Frontal cortex (tissue), 4 donors: ENCODE measurements around the gene COL6A3. TPM values are rescaled to one million over a fixed set of nuclear protein-coding genes. Genes with fewer than 3 reads are reported as not detected.

Experiments used
- DNase-seq, 2 donors: peaks; one replicate each; pipeline ENCODE4 v3.0.0; 2012; ENCODE audit warnings: low spot score in 2 of 2
- FAIRE-seq: peaks from 2 replicates; lab custom pipeline; 2012; peaks lifted over from hg19 to GRCh38; lab: Jason Lieb, UNC
- total RNA-seq: library from RNA; depleted of rRNA; stranded (reverse); fragments of >200 nt; gene quantifications from one replicate; pipeline ENCODE4 v1.2.3, GENCODE V29; 2014
- donor health status: control.
- donor health status: control.
- donor health status: control.

The COL6A3 gene
- total RNA-seq, 1 donor from 2014 or later: 12.2 TPM

DNA sequence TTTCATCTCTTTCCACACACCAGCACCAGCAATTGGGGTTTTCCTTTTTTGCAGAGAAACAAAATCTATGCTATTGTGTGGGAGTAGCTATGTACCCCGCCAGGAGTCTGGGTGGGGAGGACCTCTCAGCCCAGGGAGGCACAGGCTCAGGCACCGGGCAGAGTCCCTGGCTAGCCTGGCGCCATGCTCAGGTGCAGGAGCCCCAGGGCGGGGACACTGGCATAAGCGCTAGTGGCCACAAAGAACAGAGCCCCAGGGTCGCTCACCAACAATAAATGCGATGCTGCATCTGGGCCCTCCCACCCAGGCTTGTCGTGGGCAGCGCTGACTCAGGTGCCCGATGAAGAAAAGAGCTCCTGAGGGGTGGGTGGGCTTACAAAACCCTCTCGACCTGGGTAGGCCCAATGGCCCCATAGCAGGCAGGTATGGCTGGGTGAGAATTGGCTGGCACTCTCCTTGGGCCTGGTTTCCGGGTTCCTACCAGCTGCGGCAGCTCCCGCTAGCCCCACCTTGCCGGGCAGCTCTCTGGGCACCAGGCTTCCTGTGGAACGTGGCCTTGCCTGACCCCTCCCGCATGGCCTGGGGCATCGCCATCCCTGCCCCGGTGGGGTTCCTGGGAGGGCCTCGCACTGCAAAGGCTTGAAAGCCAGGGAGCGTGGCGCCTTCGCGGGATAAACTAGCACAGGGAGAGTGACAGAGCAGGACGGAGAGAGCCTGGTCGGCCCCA lies 31.8 kb upstream of the COL6A3 start:
- no peak for DNase-seq
- no peak for FAIRE-seq

DNA sequence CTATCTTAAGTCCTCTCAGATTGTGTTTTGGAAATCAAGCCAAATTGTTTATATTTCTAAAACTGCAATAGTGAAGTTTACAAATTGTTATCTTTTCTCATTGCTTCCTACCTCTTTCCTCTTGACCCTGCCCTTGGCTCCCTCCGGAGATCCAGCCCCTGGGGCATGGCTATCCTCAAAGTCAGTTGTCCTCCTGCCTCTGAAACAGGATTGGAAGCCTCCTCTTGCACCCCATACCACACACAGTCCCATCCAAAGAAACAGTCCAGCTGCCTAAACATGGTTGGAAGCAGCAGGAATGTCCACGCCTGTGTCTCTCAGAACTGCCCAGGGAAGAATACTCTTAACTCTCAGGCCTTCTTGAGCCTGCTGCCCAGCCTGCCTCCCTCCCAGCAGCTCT lies 30.1 kb upstream of the COL6A3 start:
- FAIRE-seq: no peak
- DNase-seq: no peak

DNA sequence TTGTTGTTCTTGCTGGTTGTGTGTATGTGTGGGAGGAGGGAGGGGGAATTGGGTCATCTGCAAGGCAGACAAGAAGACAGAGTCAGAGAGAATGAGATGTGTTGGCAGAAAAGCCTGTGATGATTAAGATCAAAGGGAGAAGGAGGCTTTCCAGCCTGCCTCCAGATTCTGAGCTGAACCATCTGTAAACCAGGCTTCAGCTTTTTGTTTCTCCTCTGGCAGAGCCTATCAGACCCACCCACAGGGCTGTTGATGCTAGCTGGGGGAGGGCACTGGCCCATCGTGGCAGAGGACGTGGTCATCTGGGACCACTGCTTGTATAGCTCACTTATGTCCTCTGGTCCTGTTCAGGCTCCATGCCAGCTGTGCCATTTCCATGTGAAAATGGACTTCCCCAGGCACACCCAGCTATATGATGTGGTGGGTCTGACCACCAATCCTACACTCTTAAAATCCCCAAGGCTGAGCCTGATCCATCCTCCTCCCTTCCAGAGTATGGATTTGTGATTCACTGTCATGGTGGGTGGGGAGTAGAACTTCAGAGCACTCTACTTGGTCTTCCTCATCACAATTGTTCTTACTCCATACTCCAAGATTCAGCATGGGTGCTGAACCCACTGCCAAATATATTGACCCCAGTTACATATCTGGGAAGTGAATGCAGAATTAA lies 27.8 kb upstream of the COL6A3 start:
- FAIRE-seq (no peak), DNase-seq (no peak)

DNA sequence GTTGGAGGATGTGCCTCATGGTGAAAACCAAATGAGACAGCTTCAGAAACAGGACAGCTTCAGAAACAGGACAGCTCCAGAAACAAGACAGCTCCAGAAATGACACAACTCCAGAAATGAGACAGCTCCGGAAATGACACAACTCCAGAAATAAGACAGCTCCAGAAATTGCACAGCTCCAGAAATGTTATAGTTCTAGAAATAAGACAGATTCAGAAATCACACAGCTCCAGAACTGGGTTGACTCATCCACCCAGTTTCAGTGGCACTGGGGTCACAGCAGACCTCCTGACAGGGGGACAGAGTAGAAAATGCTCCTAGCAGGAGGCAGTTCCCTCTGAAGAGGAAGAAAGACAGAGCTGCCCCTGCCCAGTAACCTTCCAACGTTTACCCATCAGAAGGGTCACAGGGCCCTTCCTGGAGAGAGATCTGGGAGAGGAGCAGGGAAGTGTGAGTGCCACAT lies 26.9 kb upstream of the COL6A3 start:
- DNase-seq (no peak), FAIRE-seq (no peak)

DNA sequence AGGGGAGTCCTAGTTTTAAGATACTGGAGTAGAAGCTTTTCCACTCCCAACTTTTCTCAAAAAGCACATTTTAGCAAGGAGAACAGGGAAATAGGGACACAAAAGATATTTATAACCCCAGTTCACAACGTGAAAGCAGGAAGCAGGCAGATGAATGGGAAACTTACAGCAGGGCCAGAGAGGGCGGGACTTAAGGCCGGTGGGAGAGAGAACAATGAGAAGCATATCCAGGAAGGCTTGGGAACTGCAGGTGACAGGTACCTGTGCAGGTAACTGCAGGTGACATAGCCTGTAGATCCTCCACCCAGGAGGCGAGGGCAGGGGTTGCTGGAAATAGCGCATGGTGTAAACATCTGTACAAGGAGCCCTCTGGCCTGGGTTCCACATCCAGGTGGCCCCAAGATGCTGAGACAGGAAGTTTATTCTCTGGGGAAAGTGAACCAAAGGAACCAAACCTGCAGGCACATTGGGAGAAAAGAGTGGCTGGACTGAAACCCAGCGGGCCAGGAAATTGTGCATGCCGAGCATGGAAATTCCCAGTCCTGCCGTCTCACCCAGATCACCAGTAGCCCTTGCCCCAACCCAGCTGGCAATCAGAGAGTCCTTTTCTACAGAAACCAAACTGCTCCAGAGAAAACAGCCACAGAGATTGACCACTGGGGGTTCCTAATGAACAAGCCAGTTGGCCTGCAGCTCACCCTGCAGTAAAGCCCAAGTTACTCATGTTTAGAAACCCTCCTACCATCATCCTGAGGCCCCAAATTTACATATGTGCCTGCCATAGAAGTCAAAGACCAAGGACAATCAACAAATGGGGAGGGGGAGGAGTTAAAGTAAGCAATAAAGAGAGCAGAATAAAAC lies 24.3 kb upstream of the COL6A3 start:
- FAIRE-seq (no peak), DNase-seq (no peak)

DNA sequence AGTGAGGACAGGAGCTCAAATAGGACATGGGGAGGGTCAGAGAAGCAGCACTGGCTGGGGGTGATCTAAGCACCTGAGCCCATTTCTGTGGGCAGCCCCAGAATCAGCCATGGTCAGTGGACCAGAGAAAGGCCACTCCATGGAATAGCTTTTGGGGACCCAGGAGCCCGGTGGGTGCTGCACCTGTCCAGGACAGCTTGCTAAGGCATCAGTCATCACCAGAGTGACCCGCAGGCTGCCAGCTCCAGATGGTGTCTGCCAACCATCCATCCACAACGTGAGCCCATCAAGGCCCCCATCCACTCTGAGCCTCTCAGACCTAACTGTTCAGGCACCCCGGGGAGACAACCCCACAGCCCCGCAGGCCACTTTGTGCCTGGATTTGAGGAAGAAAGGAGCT lies 23.6 kb upstream of the COL6A3 start:
- no peak for FAIRE-seq
- DNase-seq: no peak

DNA sequence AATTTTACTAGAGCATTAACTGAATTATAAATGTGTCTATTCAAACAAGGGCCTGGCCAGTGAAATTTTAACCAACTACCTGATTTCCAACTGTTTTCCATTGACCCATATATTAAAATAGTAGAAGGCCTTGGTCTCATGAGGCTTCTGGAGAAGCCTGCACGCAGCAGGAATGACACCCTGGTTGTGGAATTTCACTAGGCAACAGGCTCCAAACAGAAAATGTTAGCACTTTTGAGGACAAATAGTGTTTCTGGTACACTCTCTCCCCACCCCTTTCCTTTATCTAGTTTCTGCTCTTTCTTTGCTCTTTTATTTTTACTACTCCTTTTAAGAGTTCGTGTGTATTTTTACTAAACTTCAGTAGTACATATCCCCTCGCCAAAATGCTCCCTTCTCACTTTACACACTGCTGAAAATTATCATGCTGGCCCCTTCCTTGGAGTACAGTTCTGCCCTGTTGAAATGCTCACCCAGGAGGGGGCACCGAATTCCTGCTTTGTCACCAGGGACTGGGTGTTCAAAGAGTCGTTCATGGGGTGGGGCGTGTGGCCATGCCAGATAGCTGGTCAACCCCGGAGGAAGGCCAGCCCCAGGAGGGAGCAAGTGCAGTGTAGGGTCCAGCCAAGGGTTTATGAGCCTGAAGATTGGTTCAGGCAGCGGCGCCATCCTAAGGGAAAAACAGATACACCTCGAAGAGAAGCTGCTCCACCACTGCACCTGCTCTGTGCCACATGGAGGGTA lies 22.1 kb upstream of the COL6A3 start:
- FAIRE-seq: no peak
- DNase-seq: no peak

DNA sequence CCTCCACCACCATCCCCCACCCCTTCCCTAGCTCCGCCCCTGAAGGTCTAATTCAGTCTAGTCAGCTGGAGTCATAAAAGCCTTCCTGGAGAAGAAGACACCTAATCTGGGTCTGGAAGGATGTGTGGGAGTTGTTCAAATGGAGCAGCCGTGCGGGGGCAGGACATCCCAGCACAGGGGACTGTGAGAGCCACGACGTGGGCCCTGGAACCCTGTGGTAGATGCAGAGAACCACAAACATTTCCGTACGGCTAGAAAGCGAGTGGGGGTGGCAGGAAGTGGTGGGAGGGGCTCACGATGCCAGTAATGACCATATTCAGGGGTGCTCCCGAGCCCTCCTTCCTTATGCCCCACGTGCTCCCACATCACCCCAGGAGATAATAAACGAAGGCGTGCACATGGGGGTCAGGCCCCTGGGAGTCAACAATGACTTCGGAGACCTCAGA lies 20.9 kb upstream of the COL6A3 start:
- DNase-seq: no peak
- no peak for FAIRE-seq

DNA sequence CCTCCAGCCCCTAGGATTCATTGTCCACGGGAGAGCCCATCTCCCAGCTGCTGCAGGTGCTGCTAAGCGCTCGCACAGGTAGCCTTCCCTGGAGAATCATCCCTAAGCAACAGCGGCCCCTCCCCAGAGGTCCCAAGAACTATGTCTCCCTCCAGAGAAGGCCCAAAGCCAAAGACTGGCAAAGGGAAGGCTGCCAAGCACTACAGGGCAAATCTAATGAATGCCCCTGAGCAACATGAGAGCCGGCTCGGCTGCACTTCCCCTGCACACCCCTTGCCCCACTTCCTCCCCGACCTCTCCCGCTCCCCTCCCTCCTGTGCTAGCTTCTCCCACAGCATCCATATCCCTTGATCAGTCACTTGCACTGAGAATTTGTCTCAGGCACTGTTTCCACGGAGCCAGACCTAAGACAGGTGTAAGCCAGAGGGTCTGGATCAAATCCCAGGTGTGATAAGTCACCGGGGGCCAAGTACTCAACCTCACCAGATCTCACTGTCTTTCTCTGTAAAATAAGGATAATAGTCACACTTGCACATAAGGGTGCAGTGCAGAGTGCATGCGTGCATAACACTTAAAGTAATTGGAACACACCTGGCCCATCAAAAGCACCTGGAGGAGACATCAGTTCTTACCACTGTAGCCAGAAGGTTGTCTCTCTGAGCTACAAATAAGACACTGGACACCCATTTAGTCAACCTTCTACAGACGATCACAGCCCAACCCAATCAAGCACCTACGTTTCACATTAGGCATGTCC lies 20.1 kb upstream of the COL6A3 start:
- FAIRE-seq (no peak), DNase-seq (no peak)

DNA sequence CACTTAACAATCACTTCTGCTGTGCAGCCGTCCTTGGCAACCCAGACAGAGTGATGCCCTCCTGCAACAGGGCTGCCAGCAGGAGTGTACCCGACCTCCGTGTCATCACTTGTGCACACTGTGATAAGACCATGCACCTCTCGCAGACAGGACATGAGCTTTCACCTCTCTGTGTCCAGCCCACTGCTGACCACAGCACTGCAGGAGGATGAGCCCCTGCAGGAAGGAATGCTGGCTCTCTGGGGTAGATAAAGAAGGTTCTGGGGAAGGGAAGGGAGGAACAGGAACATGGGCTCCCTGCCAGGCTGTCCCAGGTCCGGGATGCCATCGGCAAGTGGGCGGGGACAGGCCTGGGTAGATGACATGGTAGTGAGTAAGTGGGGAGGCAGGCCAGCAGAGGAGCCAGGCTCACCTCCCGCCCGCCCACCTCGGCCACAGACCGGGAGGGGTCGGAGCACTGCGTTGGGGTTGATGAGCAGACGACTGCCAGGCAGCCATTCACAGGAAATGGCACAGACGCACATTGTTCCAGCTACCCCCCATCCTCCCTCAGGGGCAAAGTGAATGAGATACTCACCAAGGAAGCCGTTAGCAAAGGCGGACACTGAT lies 18.6 kb upstream of the COL6A3 start:
- DNase-seq (no peak), FAIRE-seq (no peak)

DNA sequence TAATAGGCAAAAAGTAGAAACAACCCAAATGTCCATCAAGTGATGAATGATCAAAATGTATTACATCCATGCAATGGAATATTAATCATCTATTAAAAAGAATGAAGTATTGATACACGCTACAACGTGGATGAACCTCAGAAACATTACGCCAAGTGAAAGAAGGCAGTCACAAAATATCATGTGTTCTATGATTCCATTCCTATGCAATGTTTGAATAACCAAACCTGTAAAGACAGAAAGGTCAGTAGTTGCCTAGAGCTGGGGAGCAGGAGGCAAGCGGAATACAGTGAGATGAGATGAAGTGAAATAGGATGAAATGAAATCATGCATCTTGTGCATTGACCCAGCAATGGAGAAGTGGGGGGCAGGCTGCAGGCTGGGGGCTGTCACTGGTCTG lies 17.9 kb upstream of the COL6A3 start:
- FAIRE-seq (no peak), DNase-seq (no peak)

DNA sequence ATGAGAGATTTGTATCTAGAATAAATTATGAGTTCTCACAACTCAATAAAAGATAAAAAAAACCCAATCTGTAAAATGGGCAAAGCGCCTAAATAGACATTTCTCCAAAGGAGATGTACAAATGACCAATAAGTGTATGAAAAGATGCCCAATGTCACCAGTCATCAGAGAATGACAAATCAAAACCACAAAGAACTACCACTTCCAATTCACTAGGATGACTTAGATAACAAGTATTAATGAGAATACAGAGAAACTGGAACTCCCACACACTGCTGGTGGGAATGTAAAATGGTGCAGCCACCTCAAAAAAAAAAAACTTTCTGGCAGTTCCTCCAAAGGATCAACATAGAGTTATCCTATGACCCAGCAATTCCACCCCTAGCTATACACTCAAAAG lies 17.4 kb upstream of the COL6A3 start:
- DNase-seq (no peak), FAIRE-seq (no peak)

DNA sequence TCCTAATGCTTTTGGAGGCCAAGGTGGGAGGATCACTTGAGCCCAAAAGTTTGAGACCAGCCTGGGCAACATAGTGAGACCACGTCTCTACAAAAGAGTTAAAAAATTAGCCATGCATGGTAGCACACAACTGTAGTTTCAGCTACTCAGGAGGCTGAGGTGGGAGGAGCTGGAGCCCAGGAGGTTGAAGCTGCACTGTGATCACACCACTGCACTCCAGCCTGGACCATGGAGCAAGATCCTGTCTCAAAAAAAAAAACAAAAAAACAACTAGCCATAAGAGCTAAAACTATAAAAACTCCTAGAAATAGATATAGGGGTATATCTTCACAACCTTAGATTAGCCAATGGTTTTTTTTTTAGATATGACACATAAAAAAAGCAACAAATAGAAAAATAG lies 16.9 kb upstream of the COL6A3 start:
- DNase-seq: no peak
- no peak for FAIRE-seq

DNA sequence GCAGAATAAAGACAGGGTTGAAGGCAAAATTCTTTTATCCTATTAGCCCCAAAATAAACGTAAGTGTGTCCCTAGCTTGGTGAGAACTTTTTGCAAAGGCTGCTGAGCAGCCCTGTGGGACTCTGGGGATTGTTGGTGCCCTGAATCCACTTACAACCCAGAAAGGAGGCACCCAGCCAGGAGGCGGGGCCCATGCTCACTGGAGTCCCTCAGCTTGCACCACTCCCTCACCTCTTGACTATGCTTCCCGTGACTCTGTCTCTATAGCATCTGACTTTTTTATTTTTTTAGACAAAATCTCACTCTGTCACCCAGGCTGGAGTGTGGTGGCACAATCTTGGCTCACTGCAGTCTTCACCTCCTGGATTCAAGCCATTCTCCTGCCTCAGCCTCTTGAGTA lies 15.8 kb upstream of the COL6A3 start:
- DNase-seq (no peak), FAIRE-seq (no peak)

DNA sequence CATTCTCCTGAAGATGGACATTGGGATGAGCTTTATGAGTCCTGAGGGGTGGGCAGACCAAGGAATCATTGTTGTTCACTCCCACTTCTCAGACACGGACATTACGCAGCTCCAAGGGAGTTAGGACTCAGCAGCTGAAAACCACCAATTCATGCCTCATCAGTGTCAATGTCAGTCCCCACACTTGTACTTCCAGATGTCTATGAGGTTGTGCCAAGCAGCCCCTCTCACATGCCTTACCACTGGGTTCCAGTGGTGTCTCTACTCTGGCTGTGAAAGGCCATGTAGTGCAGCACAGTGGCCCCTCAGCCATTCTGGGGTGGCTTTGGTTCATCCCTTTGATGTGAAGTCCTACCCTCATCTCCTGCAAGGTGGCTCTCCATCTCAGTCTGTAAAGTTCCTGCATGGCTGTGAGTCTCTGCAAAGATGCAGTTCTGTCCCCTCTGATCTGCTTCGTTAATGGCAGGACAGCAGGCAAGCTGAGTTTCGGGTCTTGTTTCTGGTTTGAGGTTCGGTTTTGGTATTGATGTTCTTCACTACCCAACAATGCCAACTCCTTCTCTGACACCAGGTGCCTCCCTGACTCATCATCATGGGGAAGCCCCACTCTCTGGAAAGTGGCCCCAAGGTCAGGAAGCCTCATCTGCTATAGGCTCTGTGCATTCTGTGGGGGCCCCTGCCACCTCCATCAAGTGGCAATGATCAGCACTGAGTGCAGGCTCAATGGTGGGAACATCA lies 14.0 kb upstream of the COL6A3 start:
- no peak for FAIRE-seq
- no peak for DNase-seq

DNA sequence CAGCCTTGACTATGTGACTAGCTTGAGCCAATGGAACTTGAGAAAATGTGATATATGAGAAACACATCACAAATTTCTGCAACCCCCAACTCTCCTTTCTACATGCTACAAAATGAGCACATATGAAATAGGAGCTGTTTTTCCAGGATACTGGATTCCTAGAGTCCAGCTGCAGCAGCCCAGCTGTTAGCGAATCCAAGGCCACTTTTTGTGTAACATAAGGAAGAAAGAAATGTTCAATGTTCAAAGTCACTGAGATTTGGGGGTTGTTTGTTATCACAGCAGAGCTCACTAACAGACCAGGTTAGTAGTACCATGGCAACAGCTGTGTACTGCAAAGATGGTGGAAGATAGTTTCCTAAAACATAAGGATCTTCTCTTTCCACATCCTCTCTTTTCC lies 12.6 kb upstream of the COL6A3 start:
- FAIRE-seq (no peak), DNase-seq (no peak)

DNA sequence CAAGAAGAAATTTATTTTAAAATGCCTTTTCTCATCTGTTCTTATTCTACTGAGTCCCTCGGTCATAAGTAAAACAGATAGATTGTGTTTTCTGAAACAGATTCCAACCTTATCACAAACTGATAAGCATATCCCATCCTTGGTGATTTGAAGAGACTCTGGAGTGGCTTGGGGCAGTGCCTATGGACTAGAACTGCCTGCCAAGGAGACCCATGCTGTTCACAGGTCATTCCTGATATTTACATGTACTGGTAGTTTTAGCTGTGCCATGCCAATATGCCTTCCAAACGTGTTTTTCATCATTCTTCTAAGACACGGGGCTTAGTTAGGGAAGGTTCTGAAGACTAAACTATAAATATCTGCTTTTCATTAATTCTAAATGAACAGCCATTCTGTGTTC lies 11.4 kb upstream of the COL6A3 start:
- no peak for DNase-seq

DNA sequence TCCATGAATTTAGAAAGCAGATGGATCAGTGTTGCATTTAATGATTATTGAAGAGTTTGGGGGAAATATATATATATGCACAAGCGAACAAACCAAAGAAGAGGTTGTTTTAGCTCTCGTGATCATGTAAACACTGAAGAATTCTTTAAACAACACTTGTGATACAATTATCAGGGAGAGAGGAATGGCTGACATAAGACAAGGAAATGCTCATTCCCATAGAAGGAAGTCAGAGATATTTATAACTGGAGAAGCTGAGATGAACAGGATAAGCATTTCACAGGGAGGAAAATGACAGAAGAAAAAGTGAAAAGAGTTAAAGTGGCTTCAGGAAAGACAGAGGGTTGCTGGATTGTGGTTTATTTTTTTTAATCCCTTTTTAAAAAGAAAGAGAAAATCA lies 10.6 kb upstream of the COL6A3 start:
- no peak for FAIRE-seq
- DNase-seq: no peak

More for the DNA sequence above, 11.4 kb upstream of the COL6A3 start:
- no peak for FAIRE-seq
